Measurements from ENCODE around the gene ATXN10.
"Not testable (repeated sequence)": the region's sequence is repeated elsewhere in the genome, so short reads cannot be mapped to it uniquely, and the experiment has no call there.

The ATXN10 gene
- long read RNA-seq, transcript ATXN10-202 (11 exons, 3,135 nt): minor isoform, 11 of 1,801 reads
- long read RNA-seq, transcript ATXN10-201 (12 exons, 3,329 nt): major isoform, 1,689 of 1,801 reads
- long read RNA-seq, partial matches to known transcripts: 16 of 1,801 reads
- long read RNA-seq, other reads (novel, unspliced or antisense): 85 of 1,801 reads

GRCh38 chr22:45671783-45672563 lies at the start of gene ATXN10:
ATXN10 (plus strand) TSS chr22:45671834; CDS start chr22:45672064, 230 bp downstream.
- peak; percentile 74 to 81 for DNase-seq (ENCODE audit: low read depth in 1 of 2, low spot score in 1 of 2)
- peak within 1 kb of the TSS; percentile 77 for H3K4me3 ChIP-seq (replicated peaks; ENCODE audit: insufficient read depth, low read length)
- TF ChIP-seq REST (IDR thresholded peaks at IDR 0.05; ENCODE audit: insufficient replicate concordance, low read depth) (peak; percentile 38), POLR2AphosphoS5 (IDR thresholded peaks at IDR 0.05; ENCODE audit: low read depth) (peak; percentile 71), SPI1 (IDR thresholded peaks at IDR 0.05; ENCODE audit: borderline replicate concordance, low read depth) (no peak), CTCF (IDR thresholded peaks at IDR 0.05; ENCODE audit: insufficient read depth, low read length) (no peak), GABPA (IDR thresholded peaks at IDR 0.05; ENCODE audit: low read depth) (peak; percentile 77)

GRCh38 chr22:45621836-45622600 lies 49.6 kb upstream of the ATXN10 start:
- TF ChIP-seq SPI1 (IDR thresholded peaks at IDR 0.05; ENCODE audit: borderline replicate concordance, low read depth) (no peak), GABPA (IDR thresholded peaks at IDR 0.05; ENCODE audit: low read depth) (no peak), REST (IDR thresholded peaks at IDR 0.05; ENCODE audit: insufficient replicate concordance, low read depth) (no peak), CTCF (IDR thresholded peaks at IDR 0.05; ENCODE audit: insufficient read depth, low read length) (no peak), POLR2AphosphoS5 (IDR thresholded peaks at IDR 0.05; ENCODE audit: low read depth) (no peak)
- Histone ChIP-seq H3K4me3 (replicated peaks; ENCODE audit: insufficient read depth, low read length) (no peak overlapping the region), H3K27me3 (ENCODE audit: insufficient read depth, poor library complexity, severe bottlenecking) (no peaks in the 10 kb centered on the region), H3K27ac (replicated peaks) (no peak overlapping the region)
- no peak for DNase-seq (ENCODE audit: low read depth in 1 of 2, low spot score in 1 of 2)

More at GRCh38 chr22:45671783-45672563, at the start of gene ATXN10:
- Histone ChIP-seq H3K27me3 (ENCODE audit: insufficient read depth, poor library complexity, severe bottlenecking) (no peaks in the 10 kb centered on the region), H3K27ac (replicated peaks) (peak within 1 kb of the TSS; percentile 84)

- not testable (repeated sequence) for H3K4me3 ChIP-seq (replicated peaks; ENCODE audit: insufficient read depth, low read length); H3K27ac ChIP-seq (replicated peaks); H3K27me3 ChIP-seq (ENCODE audit: insufficient read depth, poor library complexity, severe bottlenecking)
- peak in 1 of 2 experiments; percentile 54 for DNase-seq (ENCODE audit: low read depth in 1 of 2, low spot score in 1 of 2)
These were observed 48.0 kb upstream of the ATXN10 start for GRCh38 chr22:45623464-45624145.

Measured in HL-60 (cell line).